K562 (cell line): ENCODE results near the gene TRIM47. TPM values are rescaled to one million over a fixed set of nuclear protein-coding genes. Genes with fewer than 3 reads are reported as not detected.

Experiments
- BRD9 ChIP-seq: fragments of 450-650 bp; IDR thresholded peaks from 2 replicates; pipeline ENCODE4 v1.6.1; 2018; ENCODE audit warnings: low read depth; ENCODE audit not compliant: partially characterized antibody
- E4F1 ChIP-seq: fragments of 250-450 bp; sonication (Bioruptor Pico); IDR thresholded peaks from 2 replicates; pipeline ENCODE4 v1.5.0; 2021; ENCODE audit warnings: mild to moderate bottlenecking, borderline replicate concordance
- ELF1 ChIP-seq: fragments of 200-800 bp; sonication (Bioruptor generic); IDR thresholded peaks from 2 replicates; pipeline ENCODE4 v1.6.1; 2016; ENCODE audit warnings: missing genetic modification characterization, missing compliant biosample characterization
- ELK3 ChIP-seq: fragments of 450-650 bp; formaldehyde crosslinking; IDR thresholded peaks from 2 replicates; pipeline ENCODE4 v1.4.0; 2020; ENCODE audit warnings: mild to moderate bottlenecking
- HES1 ChIP-seq: fragments of 450-650 bp; IDR thresholded peaks from 2 replicates; pipeline ENCODE4 v1.6.1; 2016; ENCODE audit warnings: low read depth, mild to moderate bottlenecking, moderate library complexity
- HINFP ChIP-seq: fragments of 450-650 bp; conservative IDR thresholded peaks from 2 replicates; pipeline ENCODE4 v1.6.1; 2016; ENCODE audit warnings: missing genetic modification characterization, low read depth, mild to moderate bottlenecking, control low read depth, missing compliant biosample characterization
- KAT8 ChIP-seq: fragments of 450-650 bp; IDR thresholded peaks from 2 replicates; pipeline ENCODE4 v1.6.1; 2016; ENCODE audit warnings: low read depth, mild to moderate bottlenecking
- NCOA6 ChIP-seq: fragments of 450-650 bp; IDR thresholded peaks from 2 replicates; pipeline ENCODE4 v1.6.1; 2017; ENCODE audit warnings: mild to moderate bottlenecking
- NKRF ChIP-seq: fragments of 450-650 bp; IDR thresholded peaks from 2 replicates; pipeline ENCODE4 v1.6.1; 2016; ENCODE audit warnings: borderline replicate concordance
- RNF219 ChIP-seq: fragments of 250-450 bp; sonication (Bioruptor Pico); IDR thresholded peaks from 2 replicates; pipeline ENCODE4 v1.5.0; 2022; ENCODE audit warnings: mild to moderate bottlenecking
- U2AF2 ChIP-seq: fragments of 200-400 bp; formaldehyde crosslinking; optimal IDR thresholded peaks from 2 replicates; pipeline ENCODE3; 2017; ENCODE audit warnings: low read depth, mild to moderate bottlenecking, low read length
- ZNF232 ChIP-seq: sonication (generic); formaldehyde crosslinking; IDR thresholded peaks from 2 replicates; pipeline ENCODE4 v1.8.0; 2022; ENCODE audit warnings: mild to moderate bottlenecking, missing genetic modification reagents
- polyA plus RNA-seq, 8 experiments: library from polyadenylated mRNA; depleted of rRNA in 4 of 8; stranded (reverse) in 5 of 8; unstranded in 3 of 8; fragments of >200 nt; fragmentation: Nextera tagmentation in 2 of 8; fragmentation: Illumina TruSeq in 1 of 8; extraction: Ambion mirVana in 2 of 8; extraction: Trizol in 1 of 8; gene quantifications; 2 replicates each; pipeline versions ENCODE4 v1.2.1 to v1.2.3, GENCODE V29; 2011 to 2014; ENCODE audit warnings: inconsistent platforms in 1 of 8, missing spikeins in 1 of 8
- total RNA-seq, 7 experiments: library from RNA; depleted of rRNA in 6 of 7; stranded (reverse); fragments of >200 nt in 6 of 7; fragmentation: Illumina TruSeq in 2 of 7; extraction: Trizol in 2 of 7; gene quantifications; 2 replicates each; pipeline versions ENCODE4 v1.2.1 to v1.2.3, GENCODE V29; 2011 to 2021; ENCODE audit warnings: low replicate concordance in 1 of 7
- TF ChIP-seq, protein P1 (sequence below), 2 experiments: fragments of 450-650 bp in 1 of 2; sonication (generic) in 1 of 2; formaldehyde crosslinking; conservative IDR thresholded peaks; 2 replicates each; pipeline versions ENCODE4 v1.4.0 to v1.8.1; 2020 to 2022; ENCODE audit warnings: mild to moderate bottlenecking in 1 of 2, missing genetic modification reagents in 1 of 2

The TRIM47 gene
- total and polyA plus RNA-seq, 9 of the 15 experiments (the other 6 are each of a cell fraction or from before 2014, with no cell fraction given), result 0.56 to 6.1 (median 3.2) TPM

DNA sequence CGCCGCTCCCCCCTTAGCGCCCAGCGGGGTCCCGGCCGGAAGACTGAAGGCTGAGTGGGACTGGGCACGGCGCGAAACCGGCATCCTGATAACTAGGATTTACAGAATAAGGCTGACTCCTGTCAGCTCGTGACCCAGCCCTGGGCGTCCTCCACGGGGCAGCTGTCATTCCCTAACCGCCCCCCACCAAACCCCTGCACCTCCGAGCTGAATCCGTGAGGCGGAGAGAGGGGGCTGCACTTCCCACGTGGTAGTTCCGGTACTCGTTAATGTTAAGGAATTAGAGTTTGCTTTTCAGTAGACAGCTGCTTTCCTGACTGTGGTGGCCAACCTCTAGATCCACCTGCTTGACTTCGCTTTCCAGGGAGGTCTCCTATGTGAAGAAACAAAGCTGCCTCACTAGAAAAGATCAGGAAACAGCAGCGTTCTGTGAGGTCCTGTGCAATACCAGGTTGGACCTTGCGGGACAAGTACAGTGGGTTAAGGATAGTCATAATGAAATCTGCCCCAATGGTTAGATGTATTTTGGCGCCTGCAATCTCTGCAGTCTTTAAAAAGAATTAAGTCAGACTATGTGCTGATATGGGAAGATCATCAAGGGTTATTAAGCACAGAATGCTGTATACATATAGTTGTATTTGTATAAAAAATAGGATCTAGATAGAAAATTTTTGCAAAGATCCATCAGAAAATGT, 22.2 kb downstream of the TRIM47 start (continued):
- TF ChIP-seq ELK3 (CRISPR knock-in tag), result no peak
- TF ChIP-seq E4F1, result no peak
- TF ChIP-seq KAT8, result no peak
- TF ChIP-seq U2AF2, result no peak
- no peak for TF ChIP-seq HES1
- peak; percentile 32 for TF ChIP-seq BRD9
- no peak for TF ChIP-seq HINFP
- no peak for TF ChIP-seq ZNF232 (CRISPR knock-in tag)
- TF ChIP-seq NCOA6, result no peak
- TF ChIP-seq NKRF, result peak; percentile 59; the same call in 1 of the 2 replicates
- TF ChIP-seq ELF1 (tag), result no peak; the same call in 1 of the 2 replicates
- TF ChIP-seq, protein P1, sequence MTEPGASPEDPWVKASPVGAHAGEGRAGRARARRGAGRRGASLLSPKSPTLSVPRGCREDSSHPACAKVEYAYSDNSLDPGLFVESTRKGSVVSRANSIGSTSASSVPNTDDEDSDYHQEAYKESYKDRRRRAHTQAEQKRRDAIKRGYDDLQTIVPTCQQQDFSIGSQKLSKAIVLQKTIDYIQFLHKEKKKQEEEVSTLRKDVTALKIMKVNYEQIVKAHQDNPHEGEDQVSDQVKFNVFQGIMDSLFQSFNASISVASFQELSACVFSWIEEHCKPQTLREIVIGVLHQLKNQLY (CRISPR knock-in tag; conservative IDR thresholded peaks at IDR 0.05), result no peak
- no peak for TF ChIP-seq RNF219 (CRISPR knock-in tag)
